Suprapubic skin (tissue), 4 donors: ENCODE data around the gene TMEM139.

Experiments used
- POLR2A ChIP-seq, 2 donors: fragments of 450-650 bp; IDR thresholded peaks; one replicate each; pipeline ENCODE4 v1.6.1; 2017; ENCODE audit warnings: antibody characterized with exemption in 2 of 2, mild to moderate bottlenecking in 2 of 2, moderate library complexity in 2 of 2
- POLR2AphosphoS5 ChIP-seq, 3 donors: sonication (generic); formaldehyde crosslinking; IDR thresholded peaks; one replicate each; pipeline ENCODE4 v1.6.1; 2017; ENCODE audit warnings: antibody characterized with exemption in 3 of 3
- TF ChIP-seq, protein P1 (sequence below), 2 donors: fragments of 200-600 bp in 1 of 2; fragments of 450-650 bp in 1 of 2; sonication (generic) in 1 of 2; IDR thresholded peaks; one replicate each; pipeline ENCODE4 v1.5.1; 2016 to 2019; ENCODE audit warnings: antibody characterized with exemption in 2 of 2, mild to moderate bottlenecking in 1 of 2, moderate library complexity in 1 of 2

DNA sequence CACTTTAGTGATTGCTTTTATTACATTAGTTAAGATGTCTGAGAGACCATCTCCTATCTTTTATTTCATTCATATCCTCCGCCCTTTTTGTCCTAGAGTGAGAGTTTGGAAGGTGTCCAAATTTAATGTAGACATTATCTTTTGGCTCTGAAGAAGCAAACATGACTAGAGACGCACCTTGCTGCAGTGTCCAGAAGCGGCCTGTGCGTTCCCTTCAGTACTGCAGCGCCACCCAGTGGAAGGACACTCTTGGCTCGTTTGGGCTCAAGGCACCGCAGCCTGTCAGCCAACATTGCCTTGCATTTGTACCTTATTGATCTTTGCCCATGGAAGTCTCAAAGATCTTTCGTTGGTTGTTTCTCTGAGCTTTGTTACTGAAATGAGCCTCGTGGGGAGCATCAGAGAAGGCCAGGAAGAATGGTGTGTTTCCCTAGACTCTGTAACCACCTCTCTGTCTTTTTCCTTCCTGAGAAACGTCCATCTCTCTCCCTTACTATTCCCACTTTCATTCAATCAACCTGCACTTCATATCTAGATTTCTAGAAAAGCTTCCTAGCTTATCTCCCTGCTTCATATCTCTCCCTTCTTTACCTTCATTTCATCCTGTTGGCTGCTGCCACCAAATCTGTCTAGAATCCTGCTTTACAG is 20.8 kb downstream of the TMEM139 start:
- TF ChIP-seq, protein P1, sequence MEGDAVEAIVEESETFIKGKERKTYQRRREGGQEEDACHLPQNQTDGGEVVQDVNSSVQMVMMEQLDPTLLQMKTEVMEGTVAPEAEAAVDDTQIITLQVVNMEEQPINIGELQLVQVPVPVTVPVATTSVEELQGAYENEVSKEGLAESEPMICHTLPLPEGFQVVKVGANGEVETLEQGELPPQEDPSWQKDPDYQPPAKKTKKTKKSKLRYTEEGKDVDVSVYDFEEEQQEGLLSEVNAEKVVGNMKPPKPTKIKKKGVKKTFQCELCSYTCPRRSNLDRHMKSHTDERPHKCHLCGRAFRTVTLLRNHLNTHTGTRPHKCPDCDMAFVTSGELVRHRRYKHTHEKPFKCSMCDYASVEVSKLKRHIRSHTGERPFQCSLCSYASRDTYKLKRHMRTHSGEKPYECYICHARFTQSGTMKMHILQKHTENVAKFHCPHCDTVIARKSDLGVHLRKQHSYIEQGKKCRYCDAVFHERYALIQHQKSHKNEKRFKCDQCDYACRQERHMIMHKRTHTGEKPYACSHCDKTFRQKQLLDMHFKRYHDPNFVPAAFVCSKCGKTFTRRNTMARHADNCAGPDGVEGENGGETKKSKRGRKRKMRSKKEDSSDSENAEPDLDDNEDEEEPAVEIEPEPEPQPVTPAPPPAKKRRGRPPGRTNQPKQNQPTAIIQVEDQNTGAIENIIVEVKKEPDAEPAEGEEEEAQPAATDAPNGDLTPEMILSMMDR (IDR thresholded peaks at IDR 0.05), result peak; percentile 21 to 75
- no peak for TF ChIP-seq POLR2A (IDR thresholded peaks at IDR 0.05)
- no peak for TF ChIP-seq POLR2AphosphoS5 (IDR thresholded peaks at IDR 0.05)
